Measurements from ENCODE around the gene PRKG1. TPM values are rescaled to one million over a fixed set of nuclear protein-coding genes. Genes with fewer than 3 reads are reported as not detected.

The PRKG1 gene
- polyA plus RNA-seq, 1 donor (not counting 4 experiments of a cell fraction or from before 2014, with no cell fraction given), result 0.24 TPM

DNA sequence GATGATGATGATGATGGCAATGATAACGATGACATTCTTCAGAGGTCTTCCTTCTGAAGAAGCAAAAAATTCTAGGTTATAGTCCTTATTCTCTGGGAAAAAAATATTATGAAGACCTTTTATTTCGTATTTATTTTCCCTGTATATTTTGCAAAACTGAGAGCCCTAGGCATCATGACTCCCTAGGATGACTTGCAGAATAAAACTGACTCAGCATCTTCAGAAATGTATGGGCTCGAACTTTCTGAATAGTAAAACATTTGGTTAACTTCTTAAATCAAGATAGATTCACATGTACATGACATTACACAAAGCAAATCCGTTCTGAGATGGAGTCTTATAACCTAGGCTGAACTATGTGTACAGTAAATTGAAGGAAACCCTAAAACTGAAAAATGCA is 1269.2 kb downstream of the PRKG1 start:
- FAIRE-seq (no peak), DNase-seq (ENCODE audit: low read depth, low spot score) (no peak)
- Histone ChIP-seq H4K20me1 (ENCODE audit: control insufficient read depth, extremely low read depth, insufficient read depth, low read length) (no peaks in the 10 kb centered on the region), H3K4me1 (ENCODE audit: control insufficient read depth, extremely low read depth, insufficient read depth, low read length) (no peaks in the 10 kb centered on the region), H3K79me2 (ENCODE audit: control insufficient read depth, insufficient read depth, low read length) (no peaks in the 10 kb centered on the region), H3K9ac (ENCODE audit: control insufficient read depth, extremely low read depth, insufficient read depth, low read length) (no peak overlapping the region), H3K36me3 (ENCODE audit: control insufficient read depth in 2 of 2, extremely low read depth in 1 of 2, insufficient read depth in 2 of 2, low read length in 2 of 2) (no peaks in the 10 kb centered on the region), H2AFZ (ENCODE audit: control insufficient read depth, low read length) (no peak overlapping the region), H3K9me1 (ENCODE audit: control insufficient read depth, extremely low read depth, insufficient read depth, low read length) (no peaks in the 10 kb centered on the region), H3K27me3 (ENCODE audit: control insufficient read depth, extremely low read depth, insufficient read depth, low read length) (no peaks in the 10 kb centered on the region), H3K27ac (ENCODE audit: control insufficient read depth, insufficient read depth, low read length) (no peak overlapping the region), H3K4me3 (ENCODE audit: control insufficient read depth in 2 of 3, extremely low read depth in 1 of 3, insufficient read depth in 2 of 3, low read depth in 1 of 3, low read length in 3 of 3) (no peak overlapping the region), H3K9me3 (ENCODE audit: control insufficient read depth, low read depth, low read length) (peaks cover 6% of the 10 kb centered on the region), H3K4me2 (ENCODE audit: control insufficient read depth, extremely low read depth, insufficient read depth, low read depth, low read length) (no peak overlapping the region)
- TF ChIP-seq EZH2 (IDR thresholded peaks at IDR 0.05; ENCODE audit: low read length), result no peak
- TF ChIP-seq, protein P1, sequence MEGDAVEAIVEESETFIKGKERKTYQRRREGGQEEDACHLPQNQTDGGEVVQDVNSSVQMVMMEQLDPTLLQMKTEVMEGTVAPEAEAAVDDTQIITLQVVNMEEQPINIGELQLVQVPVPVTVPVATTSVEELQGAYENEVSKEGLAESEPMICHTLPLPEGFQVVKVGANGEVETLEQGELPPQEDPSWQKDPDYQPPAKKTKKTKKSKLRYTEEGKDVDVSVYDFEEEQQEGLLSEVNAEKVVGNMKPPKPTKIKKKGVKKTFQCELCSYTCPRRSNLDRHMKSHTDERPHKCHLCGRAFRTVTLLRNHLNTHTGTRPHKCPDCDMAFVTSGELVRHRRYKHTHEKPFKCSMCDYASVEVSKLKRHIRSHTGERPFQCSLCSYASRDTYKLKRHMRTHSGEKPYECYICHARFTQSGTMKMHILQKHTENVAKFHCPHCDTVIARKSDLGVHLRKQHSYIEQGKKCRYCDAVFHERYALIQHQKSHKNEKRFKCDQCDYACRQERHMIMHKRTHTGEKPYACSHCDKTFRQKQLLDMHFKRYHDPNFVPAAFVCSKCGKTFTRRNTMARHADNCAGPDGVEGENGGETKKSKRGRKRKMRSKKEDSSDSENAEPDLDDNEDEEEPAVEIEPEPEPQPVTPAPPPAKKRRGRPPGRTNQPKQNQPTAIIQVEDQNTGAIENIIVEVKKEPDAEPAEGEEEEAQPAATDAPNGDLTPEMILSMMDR (optimal IDR thresholded peaks at IDR 0.05 in 1 of 3, IDR thresholded peaks at IDR 0.05 in 1 of 3, conservative IDR thresholded peaks at IDR 0.05 in 1 of 3; ENCODE audit: extremely low read depth in 1 of 3, insufficient read depth in 2 of 3, low read length in 3 of 3), result no peak
- dilution Hi-C loops (cut with MboI; ENCODE audit: extremely low pct_ligation_motif_present, low sequenced_read_pairs), result no loop called here

DNA sequence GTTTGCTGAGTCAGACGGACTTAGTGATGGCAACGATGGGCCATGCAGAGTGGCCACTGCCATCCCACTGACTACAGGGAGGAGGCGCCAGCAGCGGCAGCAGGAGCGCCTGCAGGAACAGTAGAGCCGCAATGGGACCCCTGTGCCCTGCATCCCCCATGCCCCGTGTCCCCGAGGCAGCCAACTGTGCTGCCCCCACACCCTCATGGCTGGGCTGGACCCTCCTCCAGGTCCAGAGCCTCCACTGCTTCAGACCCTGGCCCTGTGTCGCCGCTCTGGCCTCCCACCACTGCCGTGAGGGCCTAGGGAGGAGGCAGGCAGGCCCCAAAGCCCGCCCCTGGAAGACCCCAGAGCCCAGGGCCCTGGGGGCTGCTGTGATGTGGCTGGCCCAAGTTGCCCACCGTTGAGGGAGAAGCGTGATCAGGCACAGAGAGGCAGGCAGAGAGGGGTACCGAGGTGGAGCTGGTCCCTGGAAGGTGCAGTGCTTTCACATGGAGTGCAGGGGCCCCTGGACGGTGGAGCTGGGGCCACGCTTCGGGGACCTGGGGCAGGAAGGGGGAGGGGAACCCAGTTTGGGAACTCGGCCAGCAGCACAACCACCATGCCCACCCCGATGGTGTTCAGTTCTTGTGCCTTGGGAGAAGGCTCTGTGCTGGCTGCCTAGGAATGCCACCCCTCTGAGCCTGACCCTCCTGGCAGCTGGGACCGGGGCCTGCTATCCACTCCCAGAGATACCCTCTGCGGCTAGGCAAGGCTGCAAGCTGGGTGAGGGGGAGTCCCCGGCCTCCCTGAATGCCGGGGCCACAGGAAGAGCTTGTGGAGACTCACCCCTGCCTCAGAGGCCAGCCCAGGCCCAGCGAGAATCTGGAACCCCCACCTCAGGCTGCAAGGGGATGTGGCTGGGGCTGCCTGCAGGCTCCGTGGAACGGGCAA is 1272.4 kb downstream of the PRKG1 start:
- Histone ChIP-seq H3K4me3 (ENCODE audit: control insufficient read depth in 2 of 3, extremely low read depth in 1 of 3, insufficient read depth in 2 of 3, low read depth in 1 of 3, low read length in 3 of 3) (no peak overlapping the region), H3K4me1 (ENCODE audit: control insufficient read depth, extremely low read depth, insufficient read depth, low read length) (no peaks in the 10 kb centered on the region), H3K79me2 (ENCODE audit: control insufficient read depth, insufficient read depth, low read length) (no peaks in the 10 kb centered on the region), H3K36me3 (ENCODE audit: control insufficient read depth in 2 of 2, extremely low read depth in 1 of 2, insufficient read depth in 2 of 2, low read length in 2 of 2) (no peaks in the 10 kb centered on the region), H3K27ac (ENCODE audit: control insufficient read depth, insufficient read depth, low read length) (no peak overlapping the region), H3K27me3 (ENCODE audit: control insufficient read depth, extremely low read depth, insufficient read depth, low read length) (no peaks in the 10 kb centered on the region), H4K20me1 (ENCODE audit: control insufficient read depth, extremely low read depth, insufficient read depth, low read length) (no peaks in the 10 kb centered on the region), H2AFZ (ENCODE audit: control insufficient read depth, low read length) (no peak overlapping the region), H3K9me1 (ENCODE audit: control insufficient read depth, extremely low read depth, insufficient read depth, low read length) (no peaks in the 10 kb centered on the region), H3K9ac (ENCODE audit: control insufficient read depth, extremely low read depth, insufficient read depth, low read length) (no peak overlapping the region), H3K9me3 (ENCODE audit: control insufficient read depth, low read depth, low read length) (peaks cover 6% of the 10 kb centered on the region), H3K4me2 (ENCODE audit: control insufficient read depth, extremely low read depth, insufficient read depth, low read depth, low read length) (no peak overlapping the region)
- FAIRE-seq (no peak), DNase-seq (ENCODE audit: low read depth, low spot score) (no peak)
- TF ChIP-seq EZH2 (IDR thresholded peaks at IDR 0.05; ENCODE audit: low read length), result no peak
- TF ChIP-seq, protein P1 (optimal IDR thresholded peaks at IDR 0.05 in 1 of 3, IDR thresholded peaks at IDR 0.05 in 1 of 3, conservative IDR thresholded peaks at IDR 0.05 in 1 of 3; ENCODE audit: extremely low read depth in 1 of 3, insufficient read depth in 2 of 3, low read length in 3 of 3), result no peak
- dilution Hi-C loops (cut with MboI; ENCODE audit: extremely low pct_ligation_motif_present, low sequenced_read_pairs), result no loop called here

Data from keratinocyte (primary cell).